Right ventricle myocardium superior (tissue), 1 donor: ENCODE measurements around the gene ACKR4. TPM values are rescaled to one million over a fixed set of nuclear protein-coding genes. Genes with fewer than 3 reads are reported as not detected.
"Not testable (repeated sequence)": the region's sequence is repeated elsewhere in the genome, so short reads cannot be mapped to it uniquely, and the experiment has no call there.

Experiments used
- ATAC-seq: fragments of 200-7000 bp; cut with Tn5 transposase; one replicate; pipeline ENCODE4 v1.9.1; 2020; ENCODE audit warnings: mild to moderate bottlenecking; ENCODE audit not compliant: poor library complexity
- DNase-seq: peaks from one replicate; pipeline ENCODE4 v3.0.0-alpha.2; 2020
- intact Hi-C: fragments of 100-400 bp; cut with DNase I; formaldehyde crosslinking; loops from one replicate; pipeline ENCODE4 v1.11.2; 2022
- total RNA-seq: library from RNA; stranded (reverse); fragmentation: NEBNext Ultra II Directional; extraction: Animal tissue kit (Norgen Biotek cat#: 25700); gene quantifications from one replicate; pipeline ENCODE4 v1.2.1, GENCODE V29; 2021
- donor health status: DM: no; HTN: yes; CAD: no; lungs with severe emphysema.

Gene ACKR4
- total RNA-seq, 1 donor from 2014 or later: 2.9 TPM

- no peak for DNase-seq
- peak; percentile 55 for ATAC-seq
- intact Hi-C loops: no loop called here
Observed at GRCh38 chr3:132628157-132628556, 31.1 kb downstream of the ACKR4 start.

DNA sequence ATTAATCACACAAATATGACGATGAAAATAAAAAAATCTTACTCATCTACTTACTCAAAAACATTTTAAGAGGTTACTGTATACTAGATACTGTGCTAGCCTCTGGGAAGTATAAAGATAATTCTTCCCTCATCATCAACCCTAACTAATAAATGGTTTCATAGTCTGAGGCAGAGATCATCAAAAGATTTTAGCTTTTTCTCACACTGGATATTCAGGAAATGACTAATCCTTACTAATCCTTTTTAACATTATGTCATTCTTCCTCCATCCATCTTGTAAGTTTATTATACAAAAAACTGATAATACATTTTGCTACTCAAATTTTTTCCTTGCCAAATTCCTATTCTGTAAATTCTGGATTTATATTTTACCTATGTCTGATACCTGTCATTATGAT is 32.9 kb downstream of the ACKR4 start:
- intact Hi-C loops: no loop called here
- DNase-seq: no peak
- ATAC-seq: no peak

- intact Hi-C loops: no loop called here
- DNase-seq (no peak), ATAC-seq (no peak)
Observed at GRCh38 chr3:132630612-132631011, 33.5 kb downstream of the ACKR4 start.

DNA sequence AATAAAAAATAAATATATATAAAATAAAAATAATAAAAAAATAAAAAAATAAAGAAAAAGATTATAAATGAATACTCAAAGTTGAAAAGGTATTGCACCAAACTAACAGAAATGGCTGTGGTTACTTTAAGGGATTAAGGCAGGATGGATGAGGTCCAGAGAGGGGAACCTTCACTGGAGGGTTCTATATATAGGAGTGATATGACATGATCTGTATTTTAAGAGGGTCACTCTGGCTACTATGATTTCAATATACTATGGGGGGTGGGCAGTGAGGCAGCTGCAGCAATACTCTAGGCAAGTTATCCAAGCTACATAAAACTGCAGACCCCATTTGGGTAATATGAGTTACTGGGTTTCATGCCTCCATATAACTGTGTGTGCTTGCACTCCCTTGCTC is 38.0 kb downstream of the ACKR4 start:
- DNase-seq (no peak), ATAC-seq (peak; percentile 71)

DNA sequence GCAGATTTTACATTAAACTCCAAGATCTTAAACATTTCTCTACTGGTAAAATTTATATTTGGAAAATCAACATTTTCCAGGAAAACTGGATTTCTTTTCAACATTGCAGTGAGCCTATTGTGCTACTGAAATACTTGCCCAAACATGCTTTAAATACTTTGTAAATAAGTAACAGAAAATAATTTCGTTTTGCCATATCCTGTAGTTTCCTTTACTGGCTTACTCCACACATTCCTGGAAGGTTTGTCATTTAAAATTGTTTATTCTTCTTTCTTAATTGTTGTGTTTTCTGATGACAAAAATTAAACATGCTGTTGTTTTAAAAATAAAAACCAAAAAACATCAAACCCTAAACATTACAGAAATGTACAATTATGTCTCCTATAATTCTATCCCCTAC is 40.5 kb downstream of the ACKR4 start:
- intact Hi-C loops: no loop called here
- ATAC-seq (no peak), DNase-seq (no peak)

More for the DNA sequence above, 38.0 kb downstream of the ACKR4 start:
- intact Hi-C loops: no loop called here

GRCh38 chr3:132638706-132639105 is 41.6 kb downstream of the ACKR4 start:
- DNase-seq (no peak), ATAC-seq (no peak)
- intact Hi-C loops: no loop called here

DNA sequence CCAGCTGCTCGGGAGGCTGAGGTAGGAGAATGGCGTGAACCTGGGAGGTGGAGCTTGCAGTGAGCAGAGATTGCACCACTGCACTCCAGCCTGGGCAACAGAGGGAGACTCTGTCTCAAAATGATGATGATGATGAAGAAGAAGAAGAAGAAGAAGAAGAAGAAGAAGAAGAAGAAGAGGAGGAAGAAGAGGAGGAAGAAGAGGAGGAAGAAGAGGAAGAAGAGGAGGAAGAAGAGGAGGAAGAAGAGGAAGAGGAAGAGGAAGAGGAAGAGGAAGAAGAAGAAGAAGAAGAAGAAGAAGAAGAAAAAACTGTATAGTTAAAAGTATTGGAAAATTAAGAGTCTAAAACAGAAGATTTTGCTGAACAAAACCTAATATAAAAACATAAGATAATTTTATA is 44.4 kb downstream of the ACKR4 start:
- intact Hi-C loops, ATAC-seq, DNase-seq: not testable (repeated sequence)

DNA sequence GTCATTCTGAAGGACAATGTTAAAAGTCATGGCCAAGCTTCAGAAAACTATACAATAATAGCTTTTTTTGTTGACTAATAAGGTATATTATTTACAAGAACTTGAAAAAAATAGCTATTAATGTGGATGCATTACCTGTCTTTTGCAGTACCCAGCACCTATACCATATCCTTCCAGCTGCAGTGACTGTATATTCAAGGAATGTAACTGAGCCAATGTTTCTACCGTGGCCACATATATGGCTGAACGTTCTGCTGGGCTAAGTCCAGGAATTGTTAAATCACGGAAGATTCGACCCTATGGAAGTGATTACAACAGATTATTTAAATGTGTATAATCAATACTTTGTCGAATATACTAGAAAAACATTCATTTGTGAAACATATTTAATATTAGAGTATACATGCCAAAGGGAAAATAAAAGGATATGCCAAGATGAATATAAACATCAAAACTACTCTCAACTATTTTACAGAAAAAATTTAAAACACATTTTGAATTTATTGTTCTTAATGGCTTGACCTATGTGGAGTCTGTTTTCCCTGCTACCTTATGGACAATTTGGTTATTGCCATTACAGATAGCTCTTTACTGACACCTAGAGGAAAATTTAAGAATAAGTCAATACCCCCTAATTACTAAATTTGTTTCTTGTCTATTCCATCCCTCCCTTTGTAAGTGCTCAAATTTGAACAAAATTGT is 44.9 kb downstream of the ACKR4 start:
- intact Hi-C loops: no loop called here
- DNase-seq (no peak), ATAC-seq (peak; percentile 71)

DNA sequence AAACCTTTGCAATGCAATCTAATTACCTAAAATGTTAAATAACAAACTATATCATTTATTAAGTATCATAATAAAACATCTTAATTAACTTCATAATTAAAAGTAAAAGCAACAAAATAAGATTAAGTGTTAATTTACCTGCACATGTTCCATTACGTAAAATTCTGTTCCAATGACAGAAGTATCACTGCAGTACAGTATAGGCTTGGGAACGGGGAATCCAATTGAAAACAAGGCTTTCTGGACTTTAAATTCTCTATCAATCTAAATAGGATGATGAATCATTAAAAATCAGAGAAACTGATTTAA is 45.4 kb downstream of the ACKR4 start:
- intact Hi-C loops: no loop called here

GRCh38 chr3:132643366-132643765 is 46.3 kb downstream of the ACKR4 start:
- ATAC-seq (no peak), DNase-seq (no peak)
- intact Hi-C loops: no loop called here

More for the DNA sequence above, 45.4 kb downstream of the ACKR4 start:
- ATAC-seq (no peak), DNase-seq (no peak)

DNA sequence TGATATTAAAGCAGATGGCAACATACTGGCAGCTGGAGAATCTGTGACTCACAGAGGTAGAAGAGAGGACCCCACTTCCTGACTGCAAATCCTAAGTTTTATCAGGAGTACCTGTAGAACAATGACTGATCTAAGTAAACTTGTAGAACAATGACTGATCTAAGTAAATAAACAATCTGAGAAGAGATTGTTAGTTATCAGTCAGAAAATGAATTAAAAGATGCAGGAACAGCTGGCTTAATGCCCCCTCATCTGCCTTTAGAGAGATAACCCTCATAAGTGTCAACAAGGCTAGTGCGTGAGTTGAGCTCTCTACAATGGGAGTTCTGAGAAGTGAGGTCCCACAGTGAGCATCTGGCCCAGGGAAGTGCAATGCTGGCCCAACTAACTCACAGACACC is 48.0 kb downstream of the ACKR4 start:
- no peak for DNase-seq
- no peak for ATAC-seq
- intact Hi-C loops: loop anchor here (2.0 kb wide), 1 partner anchor 112 kb away; no protein-coding TSS in a partner anchor

DNA sequence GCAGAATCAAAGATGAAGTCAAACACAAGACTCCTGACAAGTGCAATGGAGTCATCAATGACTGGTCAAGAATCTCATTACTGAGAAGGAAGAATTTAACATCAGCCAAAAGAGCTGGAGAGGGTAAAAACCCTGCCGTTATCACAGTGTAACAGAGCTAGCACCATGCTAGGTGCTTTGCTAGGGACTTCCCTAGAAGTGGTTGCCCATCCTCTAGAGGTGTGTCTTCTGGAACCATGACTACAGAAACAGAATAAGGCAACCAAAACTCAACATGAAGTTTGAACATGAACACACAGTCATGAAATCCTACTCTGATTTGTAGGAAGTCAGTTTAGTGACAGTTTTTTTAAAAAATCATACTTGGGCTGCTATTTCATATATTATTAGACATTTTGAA is 53.1 kb downstream of the ACKR4 start:
- no peak for DNase-seq
- intact Hi-C loops: no loop called here
- ATAC-seq: no peak

Other genes starting within 250 kb of the ACKR4 start
- gene DNAJC13, start 179.8 kb upstream of the ACKR4 start, total RNA-seq: 25.7 TPM
- gene ACAD11, start 62.5 kb downstream of the ACKR4 start, total RNA-seq: 14.7 TPM
- 38.8 TPM for gene UBA5, start 63.1 kb downstream of the ACKR4 start, total RNA-seq
- gene NPHP3, start 125.1 kb downstream of the ACKR4 start, total RNA-seq: 9.3 TPM